AG09319 (cell line): Measurements from ENCODE around the gene ESYT1.

Experiments
- DNase-seq: peaks from one replicate; pipeline ENCODE4 v3.0.0-alpha.2; 2010; ENCODE audit warnings: low read depth; ENCODE audit errors: extremely low read depth
- TF ChIP-seq, protein P1 (sequence below): IDR thresholded peaks from 2 replicates; pipeline ENCODE4 v1.5.1; 2011; ENCODE audit warnings: low read depth, mild to moderate bottlenecking, inconsistent platforms, low read length, moderate library complexity

Gene ESYT1

DNA sequence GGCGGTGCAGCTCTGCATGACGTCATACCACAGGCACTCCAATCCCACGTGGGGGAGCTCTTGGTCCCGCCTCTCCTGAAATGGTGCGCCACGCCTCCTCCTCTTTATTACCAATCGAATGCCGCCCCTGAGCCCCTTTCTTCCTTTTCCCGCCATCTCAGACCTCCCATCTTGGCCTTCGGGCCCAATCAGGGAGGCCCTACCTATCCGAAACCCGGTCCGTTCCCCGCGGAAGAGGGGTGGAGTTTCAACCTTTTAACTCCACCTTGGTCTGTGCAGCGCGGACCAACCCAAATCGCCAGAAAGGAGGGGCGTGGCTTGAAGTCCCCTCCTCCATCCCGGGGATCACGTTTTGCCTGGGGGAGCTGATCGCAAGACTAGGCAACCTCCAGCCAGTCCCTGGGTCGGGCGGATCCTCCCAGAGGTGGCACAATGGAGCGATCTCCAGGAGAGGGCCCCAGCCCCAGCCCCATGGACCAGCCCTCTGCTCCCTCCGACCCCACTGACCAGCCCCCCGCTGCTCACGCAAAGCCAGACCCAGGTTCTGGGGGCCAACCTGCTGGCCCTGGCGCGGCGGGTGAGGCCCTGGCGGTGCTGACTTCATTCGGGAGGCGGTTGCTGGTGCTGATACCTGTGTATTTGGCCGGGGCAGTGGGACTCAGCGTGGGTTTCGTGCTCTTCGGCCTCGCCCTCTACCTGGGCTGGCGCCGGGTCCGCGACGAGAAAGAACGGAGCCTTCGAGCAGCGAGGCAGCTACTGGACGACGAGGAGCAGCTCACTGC lies at the start of gene ESYT1:
TSS of gene ESYT1 (plus strand) at position 380 of the 782 bp plus-strand sequence. CDS start at position 433, 53 bp downstream.
- DNase-seq = peak; percentile 99
- TF ChIP-seq, protein P1, sequence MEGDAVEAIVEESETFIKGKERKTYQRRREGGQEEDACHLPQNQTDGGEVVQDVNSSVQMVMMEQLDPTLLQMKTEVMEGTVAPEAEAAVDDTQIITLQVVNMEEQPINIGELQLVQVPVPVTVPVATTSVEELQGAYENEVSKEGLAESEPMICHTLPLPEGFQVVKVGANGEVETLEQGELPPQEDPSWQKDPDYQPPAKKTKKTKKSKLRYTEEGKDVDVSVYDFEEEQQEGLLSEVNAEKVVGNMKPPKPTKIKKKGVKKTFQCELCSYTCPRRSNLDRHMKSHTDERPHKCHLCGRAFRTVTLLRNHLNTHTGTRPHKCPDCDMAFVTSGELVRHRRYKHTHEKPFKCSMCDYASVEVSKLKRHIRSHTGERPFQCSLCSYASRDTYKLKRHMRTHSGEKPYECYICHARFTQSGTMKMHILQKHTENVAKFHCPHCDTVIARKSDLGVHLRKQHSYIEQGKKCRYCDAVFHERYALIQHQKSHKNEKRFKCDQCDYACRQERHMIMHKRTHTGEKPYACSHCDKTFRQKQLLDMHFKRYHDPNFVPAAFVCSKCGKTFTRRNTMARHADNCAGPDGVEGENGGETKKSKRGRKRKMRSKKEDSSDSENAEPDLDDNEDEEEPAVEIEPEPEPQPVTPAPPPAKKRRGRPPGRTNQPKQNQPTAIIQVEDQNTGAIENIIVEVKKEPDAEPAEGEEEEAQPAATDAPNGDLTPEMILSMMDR = no peak

GRCh38 chr12:56078427-56078826 lies 49.6 kb upstream of the ESYT1 start:
- TF ChIP-seq, protein P1 = no peak
- no peak for DNase-seq

DNA sequence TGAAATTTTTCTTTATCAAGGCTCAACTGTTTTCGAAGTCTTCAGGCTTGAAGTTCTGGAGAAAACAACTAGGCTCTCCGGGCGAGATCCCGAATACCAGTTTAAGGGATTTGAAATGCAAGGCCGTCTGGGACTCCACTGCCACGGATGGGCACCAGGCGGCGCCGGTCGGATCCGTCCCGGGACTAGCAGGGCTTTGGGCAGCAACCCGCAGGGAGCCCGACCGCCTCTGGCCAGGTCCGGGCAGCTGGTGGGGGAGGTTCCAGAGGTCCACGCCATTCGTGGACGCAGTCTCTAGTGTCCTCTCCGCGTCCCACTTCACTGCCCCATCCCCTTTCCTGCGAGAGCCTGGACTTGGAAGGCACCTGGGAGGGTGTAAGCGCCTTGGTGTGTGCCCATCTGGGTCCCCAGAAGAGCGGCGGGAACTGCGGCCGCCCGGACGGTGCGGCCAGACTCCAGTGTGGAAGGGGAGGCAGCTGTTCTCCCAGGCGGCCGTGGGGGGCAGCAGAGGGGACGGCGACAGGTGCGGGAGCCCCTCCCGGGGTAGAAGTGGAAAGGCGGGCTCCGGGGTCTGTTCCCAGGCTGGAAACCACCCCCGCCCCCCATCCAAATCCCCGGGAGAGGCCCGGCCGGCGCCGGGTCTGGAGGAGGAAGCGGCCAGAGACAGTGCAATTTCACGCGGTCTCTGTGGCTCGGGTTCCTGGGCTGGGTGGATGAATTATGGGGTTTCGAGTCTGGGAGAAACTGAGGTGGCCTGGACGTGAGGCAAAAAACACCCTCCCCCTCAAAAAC lies 48.9 kb upstream of the ESYT1 start:
- TF ChIP-seq, protein P1 = peak; percentile 81

GRCh38 chr12:56079723-56080555 lies 48.1 kb upstream of the ESYT1 start, which contains the start of gene ERBB3:
TSS of gene ERBB3 (plus strand) at chr12:56080165. CDS start at chr12:56080301, 136 bp downstream.
- peak; percentile 40 for DNase-seq
- TF ChIP-seq, protein P1 = no peak

More for the DNA sequence above, 48.9 kb upstream of the ESYT1 start:
- DNase-seq = peak; percentile 46

DNA sequence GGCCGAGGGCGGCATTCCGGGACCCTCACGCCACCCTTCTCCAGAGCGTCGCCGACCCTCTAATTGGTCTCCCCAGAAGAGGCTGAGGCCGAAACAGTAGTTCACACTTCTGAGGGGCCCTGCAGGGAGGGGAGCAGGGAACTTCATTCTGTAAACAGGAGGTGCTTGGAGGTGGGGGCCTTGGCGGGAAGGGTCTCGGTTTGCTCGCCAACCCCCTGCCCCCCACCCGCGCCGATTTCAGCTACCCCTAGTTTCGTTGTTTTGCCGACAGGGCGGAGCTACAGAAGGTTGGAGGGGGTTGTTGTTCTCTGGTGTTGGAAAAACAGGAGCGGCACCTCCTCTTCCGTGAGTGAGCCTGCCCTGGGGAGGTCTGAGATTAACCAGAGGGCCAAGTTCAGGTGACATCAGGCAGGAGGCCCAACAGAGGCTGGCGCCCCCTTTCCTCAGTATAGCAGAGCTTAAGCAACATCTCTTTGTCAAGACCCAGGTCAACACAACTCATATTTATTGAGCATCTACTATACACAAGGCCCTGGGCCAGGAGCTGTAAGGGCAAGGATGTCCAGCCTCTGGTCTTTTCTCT lies 47.4 kb upstream of the ESYT1 start:
- DNase-seq = no peak
- TF ChIP-seq, protein P1 = no peak

DNA sequence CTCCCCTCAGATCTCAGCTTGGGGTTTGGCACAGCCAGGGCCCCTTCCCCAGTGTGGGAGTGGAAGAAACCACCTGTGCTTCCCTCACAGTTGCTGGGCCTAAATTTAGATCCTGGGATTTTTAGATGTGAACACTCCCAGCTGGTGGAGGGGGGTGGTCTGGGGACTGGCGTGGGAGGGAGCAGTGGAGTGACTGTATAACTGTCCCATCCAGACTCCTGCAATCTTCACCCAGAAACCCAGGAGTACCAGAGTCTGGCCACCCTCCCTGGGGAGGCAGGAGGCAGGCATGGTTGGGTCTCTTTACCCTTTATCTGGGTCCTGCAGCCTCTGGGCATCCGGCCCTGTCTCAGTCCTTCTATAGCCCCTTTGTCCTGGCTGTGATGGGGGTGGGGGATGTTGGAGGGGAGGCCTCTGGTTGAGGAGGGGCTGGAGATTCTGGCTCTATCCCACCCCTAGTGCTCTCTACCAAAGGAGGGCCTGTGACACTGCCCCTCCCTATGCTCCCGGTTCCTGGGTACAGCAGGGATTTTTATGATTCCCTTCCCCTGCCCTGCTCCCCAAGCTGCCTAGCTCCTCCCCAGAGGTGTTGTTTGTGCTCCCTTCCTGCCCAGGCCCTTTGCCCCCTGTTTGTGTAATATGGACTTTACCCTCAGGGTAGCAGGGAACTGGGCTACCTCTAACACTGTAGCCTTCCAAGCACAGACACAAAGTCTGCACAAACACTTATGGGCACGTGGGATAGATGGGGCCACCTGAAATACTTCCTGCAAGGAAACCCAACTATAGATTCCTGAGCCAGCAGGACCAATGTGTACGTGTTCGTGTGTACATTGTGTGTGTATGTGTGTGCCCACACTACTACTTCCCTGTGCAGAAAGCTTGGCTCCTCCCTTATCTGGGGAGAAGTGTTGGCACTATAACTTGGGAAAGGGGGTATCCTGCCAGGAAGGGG lies 46.4 kb upstream of the ESYT1 start:
- DNase-seq = no peak
- TF ChIP-seq, protein P1 = no peak
